Loucy (cell line): ENCODE results near the gene TIMM22.
"Not testable (repeated sequence)": the region's sequence is repeated elsewhere in the genome, so short reads cannot be mapped to it uniquely, and the experiment has no call there.

Source experiments
- EZH2phosphoT487 ChIP-seq: fragments of 200-600 bp; IDR thresholded peaks from 2 replicates; pipeline ENCODE4 v1.6.1; 2018; ENCODE audit warnings: antibody characterized with exemption, mild to moderate bottlenecking, moderate library complexity, borderline replicate concordance
- TF ChIP-seq, protein P1 (sequence below): fragments of 200-600 bp; sonication (generic); conservative IDR thresholded peaks from 2 replicates; pipeline ENCODE4 v1.5.1; 2014; ENCODE audit warnings: mild to moderate bottlenecking, antibody characterized with exemption, low read length

DNA sequence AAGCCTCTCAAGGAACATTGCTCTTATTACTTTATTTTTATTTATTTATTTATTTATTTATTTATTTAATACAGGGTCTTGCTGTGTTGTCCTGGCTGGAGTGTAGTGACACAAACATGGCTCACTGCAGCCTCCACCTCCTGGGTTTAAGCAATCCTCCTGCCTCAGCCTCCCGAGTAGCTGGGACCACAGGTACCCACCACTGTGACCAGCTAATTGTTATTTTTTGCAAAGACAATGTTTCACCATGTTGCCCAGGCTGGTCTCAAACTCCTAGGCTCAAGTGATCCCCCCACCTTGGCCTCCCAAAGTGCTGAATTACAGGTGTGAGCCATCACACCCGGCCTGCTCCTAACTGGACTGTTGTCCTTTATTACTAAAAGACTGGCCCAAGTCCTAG is 22.2 kb upstream of the TIMM22 start:
- TF ChIP-seq, protein P1, sequence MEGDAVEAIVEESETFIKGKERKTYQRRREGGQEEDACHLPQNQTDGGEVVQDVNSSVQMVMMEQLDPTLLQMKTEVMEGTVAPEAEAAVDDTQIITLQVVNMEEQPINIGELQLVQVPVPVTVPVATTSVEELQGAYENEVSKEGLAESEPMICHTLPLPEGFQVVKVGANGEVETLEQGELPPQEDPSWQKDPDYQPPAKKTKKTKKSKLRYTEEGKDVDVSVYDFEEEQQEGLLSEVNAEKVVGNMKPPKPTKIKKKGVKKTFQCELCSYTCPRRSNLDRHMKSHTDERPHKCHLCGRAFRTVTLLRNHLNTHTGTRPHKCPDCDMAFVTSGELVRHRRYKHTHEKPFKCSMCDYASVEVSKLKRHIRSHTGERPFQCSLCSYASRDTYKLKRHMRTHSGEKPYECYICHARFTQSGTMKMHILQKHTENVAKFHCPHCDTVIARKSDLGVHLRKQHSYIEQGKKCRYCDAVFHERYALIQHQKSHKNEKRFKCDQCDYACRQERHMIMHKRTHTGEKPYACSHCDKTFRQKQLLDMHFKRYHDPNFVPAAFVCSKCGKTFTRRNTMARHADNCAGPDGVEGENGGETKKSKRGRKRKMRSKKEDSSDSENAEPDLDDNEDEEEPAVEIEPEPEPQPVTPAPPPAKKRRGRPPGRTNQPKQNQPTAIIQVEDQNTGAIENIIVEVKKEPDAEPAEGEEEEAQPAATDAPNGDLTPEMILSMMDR, result not testable (repeated sequence)
- TF ChIP-seq EZH2phosphoT487, result not testable (repeated sequence)
